Urothelium cell line (cell line): Measurements from ENCODE around the gene IFIT3.
"Not testable (repeated sequence)": the region's sequence is repeated elsewhere in the genome, so short reads cannot be mapped to it uniquely, and the experiment has no call there.

Experiments used
- DNase-seq: peaks from one replicate; pipeline ENCODE4 v3.0.0; 2011; ENCODE audit warnings: low spot score, mixed read lengths
- FAIRE-seq: peaks from 2 replicates; lab custom pipeline; 2011; peaks lifted over from hg19 to GRCh38; lab: Jason Lieb, UNC

Gene IFIT3, protein sequence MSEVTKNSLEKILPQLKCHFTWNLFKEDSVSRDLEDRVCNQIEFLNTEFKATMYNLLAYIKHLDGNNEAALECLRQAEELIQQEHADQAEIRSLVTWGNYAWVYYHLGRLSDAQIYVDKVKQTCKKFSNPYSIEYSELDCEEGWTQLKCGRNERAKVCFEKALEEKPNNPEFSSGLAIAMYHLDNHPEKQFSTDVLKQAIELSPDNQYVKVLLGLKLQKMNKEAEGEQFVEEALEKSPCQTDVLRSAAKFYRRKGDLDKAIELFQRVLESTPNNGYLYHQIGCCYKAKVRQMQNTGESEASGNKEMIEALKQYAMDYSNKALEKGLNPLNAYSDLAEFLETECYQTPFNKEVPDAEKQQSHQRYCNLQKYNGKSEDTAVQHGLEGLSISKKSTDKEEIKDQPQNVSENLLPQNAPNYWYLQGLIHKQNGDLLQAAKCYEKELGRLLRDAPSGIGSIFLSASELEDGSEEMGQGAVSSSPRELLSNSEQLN

DNA sequence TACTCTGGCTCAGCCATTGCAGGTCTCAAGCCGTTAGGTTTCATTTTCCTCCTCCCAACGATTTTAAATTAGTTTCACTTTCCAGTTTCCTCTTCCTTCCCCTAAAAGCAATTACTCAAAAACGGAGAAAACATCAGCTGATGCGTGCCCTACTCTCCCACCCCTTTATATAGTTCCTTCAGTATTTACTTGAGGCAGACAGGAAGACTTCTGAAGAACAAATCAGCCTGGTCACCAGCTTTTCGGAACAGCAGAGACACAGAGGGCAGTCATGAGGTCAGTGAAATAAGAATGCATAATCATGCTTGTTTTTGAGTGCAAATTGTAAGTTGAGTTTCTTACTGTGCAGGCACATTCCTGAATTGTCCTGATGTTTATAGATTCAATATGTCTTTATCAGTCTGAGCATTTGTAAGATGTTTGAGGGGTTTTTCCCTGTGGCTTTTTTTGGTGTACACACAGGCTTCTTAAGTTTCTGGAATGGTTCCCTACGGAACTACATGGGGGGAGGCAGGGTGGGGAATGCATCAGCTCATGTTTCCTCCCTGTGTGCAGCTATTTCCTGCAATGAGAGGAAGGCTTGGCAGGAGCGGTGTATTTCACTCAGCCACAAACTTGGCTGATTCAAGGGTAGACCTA lies at the start of gene IFIT3:
Gene IFIT3 (plus strand): TSS at position 195 of the 639 bp plus-strand sequence. CDS start 77 bp downstream, at position 272.
- DNase-seq (peak; percentile 77), FAIRE-seq (no peak)

DNA sequence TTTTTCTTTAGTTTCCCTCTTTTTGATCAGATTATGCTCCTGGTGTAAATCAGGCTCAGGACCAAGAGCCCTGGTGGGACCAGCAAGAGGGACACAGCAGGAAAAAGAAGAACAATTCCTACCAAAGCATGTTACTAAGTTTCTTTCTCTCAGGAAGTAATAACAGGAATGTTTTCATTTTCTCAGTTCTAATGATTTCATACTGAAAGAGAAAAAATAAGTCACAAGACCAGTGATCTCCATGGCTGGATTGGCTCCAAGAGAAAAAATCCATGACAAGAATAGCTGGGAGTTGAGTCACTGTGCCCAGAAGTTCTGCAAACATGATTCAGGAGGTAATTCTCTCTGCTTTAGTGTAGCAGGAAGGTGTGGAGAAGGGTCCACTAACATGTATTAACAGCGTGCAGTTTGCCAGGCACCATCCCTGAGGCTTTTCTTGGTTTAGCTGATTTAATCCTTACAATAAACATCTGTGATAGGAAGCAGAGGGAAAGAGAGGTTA lies 49.7 kb upstream of the IFIT3 start:
- DNase-seq (peak; percentile 76), FAIRE-seq (no peak)

DNA sequence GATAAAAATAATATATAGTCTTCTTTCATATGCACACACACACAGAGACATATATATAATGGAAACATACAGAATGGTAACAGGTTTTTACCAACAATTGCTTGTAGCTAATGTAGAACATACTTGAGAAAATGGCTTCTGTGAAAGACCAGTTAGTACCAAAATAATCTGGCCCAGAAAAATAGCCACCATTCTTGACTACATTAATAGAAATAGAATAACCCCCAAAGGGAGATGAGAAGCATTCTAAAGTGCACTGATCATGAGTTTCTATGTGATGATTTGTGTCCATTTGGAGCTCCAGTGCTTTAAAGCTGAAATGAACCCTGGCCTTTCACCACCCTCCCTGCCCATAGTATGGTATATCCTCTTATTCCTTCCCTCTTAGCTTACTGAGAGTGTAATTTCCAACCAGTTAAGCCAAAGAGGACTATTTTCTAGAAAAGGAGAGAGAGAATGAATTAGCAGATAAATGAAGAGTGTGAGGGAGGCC lies 48.9 kb upstream of the IFIT3 start:
- no peak for DNase-seq
- no peak for FAIRE-seq

DNA sequence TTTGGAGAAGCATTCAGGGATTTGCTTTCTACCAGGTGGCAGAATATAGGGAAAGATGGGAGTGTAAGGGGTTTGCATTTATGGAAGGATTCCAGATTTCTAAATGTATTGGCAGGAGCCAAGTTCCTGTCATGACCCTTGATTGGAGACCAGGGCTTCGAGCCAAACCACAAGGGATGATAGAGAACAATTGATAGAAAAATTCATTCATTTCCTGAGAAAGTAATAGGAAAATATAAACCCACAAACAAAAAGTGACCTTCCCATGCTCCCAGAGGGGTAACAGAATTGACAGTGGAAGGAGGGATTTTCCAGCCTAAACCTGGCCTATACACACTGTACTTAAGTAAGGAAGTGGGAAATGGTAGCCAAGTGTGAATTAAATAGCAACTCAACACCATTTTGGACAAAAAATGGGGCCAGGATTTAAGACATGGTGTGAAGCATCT lies 48.4 kb upstream of the IFIT3 start:
- DNase-seq (peak; percentile 39), FAIRE-seq (no peak)

DNA sequence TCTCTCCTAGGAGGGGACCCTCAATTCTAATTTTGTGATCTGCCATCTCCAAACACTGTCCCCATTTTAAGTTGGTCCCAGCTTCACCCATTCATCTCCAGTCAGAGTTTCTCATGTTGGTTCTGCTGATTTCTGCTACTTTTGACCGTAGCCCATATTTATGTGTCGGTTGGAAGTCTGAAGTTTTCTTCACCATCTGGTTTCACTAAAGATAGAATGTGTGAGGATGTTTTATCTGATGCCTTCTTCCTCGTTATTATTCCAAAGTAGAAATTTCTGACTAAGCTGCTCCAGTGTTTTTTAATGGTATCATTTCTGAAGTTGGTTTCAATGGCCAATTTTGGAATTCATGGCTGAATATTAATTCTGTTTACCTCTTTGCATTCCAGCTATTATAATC lies 47.3 kb upstream of the IFIT3 start:
- no peak for DNase-seq
- FAIRE-seq = no peak

DNA sequence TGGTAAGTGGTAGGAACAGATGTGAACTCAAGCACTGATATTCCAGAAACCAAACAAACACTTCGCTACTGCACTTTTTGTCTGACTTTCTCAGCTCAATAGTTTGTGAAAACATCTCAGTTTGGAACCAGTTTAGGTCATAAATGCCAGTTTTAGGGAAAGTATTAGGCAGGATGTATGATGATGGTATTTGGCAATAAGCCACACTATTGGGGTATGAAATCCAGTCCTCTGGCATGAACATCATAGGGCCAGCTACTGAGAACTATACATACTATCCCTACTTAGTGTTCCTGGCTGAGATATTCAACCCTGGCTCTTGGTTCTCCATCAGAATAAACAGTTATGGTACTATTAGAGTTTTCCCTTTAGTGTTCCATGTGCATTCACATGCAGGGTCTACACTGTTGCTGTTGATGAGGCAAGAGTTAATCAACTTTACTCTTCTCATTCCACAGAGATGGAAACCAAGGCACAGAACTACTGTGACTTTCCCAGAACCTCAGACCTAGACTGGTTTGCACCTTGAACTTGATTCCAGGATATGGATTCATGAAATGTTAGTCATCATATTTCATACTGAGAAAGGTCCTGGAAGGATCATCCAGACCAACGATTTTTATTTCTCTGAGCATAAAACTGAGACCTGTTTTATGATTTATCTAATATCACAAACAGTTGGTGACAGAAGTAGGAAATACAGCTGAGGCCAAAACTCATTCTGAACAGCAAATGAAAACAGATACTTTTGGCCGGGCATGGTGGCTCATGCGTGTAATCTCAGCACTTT lies 46.0 kb upstream of the IFIT3 start:
- FAIRE-seq = no peak

DNA sequence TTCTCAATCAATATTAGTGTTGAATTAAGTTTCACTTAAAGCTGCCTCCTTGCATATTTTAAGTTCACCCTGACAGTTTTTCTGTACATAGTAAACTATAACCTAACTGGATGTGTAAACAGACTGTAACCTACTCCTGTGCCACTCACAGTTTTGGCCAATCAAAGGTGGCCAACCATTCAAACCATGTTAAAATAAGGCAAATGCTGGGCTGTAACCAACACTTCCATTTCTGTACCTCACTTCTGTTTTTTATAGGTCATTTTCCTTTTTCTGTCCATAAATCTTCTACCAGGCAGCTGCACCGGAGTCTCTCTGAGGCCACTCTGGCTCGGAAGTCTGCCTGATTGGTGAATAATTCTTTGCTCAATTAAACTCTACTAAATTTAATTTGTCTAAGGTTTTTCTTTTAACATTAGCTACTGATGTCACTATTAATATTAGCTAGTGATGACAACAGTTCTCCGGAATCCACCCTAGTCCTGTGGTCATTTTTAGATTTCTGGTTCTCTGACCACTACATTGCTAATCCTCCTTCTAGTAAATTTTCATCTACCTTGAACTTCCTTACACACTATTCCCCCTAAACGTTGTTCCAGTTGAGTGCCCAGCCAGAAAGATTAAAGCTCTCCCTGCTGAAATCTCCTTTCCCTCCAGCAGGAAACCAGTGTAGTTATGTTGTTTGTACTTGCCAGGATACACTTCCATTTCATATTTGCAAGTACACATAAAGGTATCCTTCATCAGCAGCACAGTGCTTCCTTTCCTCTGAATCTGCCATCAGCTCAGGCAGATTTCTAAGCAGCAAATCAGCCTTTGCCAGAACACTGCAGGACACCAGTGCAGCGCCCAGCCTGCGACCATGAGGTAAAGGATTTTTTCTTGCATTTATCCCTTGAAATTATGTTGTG lies 44.5 kb upstream of the IFIT3 start:
- DNase-seq (no peak), FAIRE-seq (no peak)

More for the DNA sequence above, 46.0 kb upstream of the IFIT3 start:
- DNase-seq = no peak

DNA sequence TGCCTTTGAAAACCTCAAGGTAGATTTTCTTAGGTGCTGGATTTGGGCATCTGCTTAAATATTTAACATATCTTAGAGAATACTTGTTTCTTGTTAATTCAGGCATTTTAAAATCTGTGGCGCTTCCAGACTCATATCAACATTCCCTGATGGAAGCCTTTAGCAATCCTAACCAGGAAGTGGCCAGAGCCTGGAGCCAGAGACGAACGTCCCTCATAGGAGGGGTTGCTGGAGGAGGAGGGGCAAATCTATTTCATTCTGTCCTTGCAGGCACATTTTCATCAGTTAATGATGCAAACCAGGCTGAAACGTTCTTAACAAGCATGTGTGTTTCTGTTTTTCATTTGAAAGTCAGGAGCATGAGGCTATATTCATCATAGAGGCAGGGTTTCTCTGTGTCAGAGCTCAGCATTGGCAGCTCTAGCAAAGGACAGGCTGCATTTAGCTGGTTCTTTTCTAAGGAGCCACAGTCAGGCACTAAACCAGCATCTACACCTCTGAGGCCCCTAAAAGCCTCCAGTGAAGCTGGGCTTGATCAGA lies 43.8 kb upstream of the IFIT3 start:
- DNase-seq (no peak), FAIRE-seq (no peak)

DNA sequence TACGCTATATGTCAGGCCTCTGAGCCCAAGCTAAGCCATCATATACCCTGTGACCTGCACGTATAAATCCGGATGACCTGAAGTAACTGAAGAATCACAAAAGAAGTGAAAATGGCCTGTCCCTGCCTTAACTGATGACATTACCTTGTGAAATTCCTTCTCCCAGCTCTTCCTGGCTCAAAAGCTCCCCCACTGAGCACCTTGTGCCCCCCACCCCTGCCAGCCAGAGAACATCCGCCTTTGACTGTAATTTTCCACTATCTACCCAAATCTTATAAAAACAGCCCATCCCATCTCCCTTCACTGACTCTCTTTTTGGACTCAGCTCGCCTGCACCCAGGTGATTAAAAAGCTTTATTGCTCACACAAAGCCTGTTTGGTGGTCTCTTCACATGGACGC lies 43.1 kb upstream of the IFIT3 start:
- not testable (repeated sequence) for DNase-seq, FAIRE-seq

DNA sequence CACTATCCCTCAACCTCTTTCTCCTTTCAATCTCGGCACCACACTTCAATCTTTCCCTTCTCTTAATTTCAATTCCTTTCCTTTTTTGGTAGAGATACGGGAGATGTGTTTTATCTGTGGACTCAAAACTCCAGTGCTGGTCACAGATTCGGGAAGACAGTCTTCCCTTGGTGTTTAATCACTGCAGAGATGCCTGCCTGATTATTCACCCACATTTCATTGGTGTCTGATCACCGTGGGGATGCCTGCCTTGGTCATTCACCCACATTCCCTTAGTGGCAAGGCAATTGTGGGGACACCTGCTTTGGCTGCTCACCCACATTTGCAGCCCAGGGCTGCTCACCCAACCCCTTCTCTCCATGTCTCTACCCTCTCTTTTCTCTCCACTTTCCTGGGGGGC lies 42.5 kb upstream of the IFIT3 start:
- DNase-seq, FAIRE-seq: not testable (repeated sequence)

DNA sequence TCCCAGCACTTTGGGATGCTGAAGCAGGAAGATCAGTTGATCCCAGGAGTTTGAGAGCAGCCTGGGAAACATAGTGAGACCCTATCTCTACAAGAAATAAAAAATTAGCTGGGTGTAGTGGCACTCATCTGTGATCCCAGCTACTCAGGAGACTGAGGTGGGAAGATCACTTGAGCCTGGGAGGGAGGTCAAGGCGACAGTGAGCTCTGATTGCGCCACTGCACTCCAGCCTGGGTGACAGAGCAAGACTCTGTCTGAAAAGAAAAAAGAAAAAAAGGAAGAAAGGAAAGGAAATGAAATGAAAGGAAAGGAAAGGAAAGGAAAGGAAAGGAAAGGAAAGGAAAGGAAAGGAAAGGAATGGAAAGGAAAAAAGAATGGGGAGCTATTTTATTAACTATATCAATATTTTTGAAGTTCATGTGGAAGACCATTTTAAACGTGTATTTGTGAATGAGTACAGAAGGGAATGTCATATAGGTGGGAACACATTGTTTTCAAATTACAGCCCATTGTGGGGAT lies 33.0 kb upstream of the IFIT3 start:
- FAIRE-seq = no peak
- DNase-seq = no peak

DNA sequence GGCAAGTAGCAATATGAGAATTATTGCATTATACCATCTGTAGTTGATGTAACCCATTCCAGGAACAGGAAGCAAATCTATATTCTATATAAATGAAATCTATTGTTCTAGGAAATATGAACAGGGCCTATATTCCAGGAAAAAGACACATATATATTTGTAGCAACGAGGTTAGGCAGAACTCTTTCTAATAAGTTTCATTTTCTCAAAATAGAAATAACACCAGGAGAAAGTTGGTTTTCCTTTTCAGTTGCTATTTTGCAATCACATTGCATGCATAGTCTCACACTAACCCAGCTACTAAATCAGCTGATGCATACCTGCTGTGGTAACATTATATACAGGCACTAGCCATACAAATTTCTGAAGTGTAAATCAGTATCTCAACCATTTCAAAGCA lies 32.2 kb upstream of the IFIT3 start:
- DNase-seq (no peak), FAIRE-seq (no peak)

DNA sequence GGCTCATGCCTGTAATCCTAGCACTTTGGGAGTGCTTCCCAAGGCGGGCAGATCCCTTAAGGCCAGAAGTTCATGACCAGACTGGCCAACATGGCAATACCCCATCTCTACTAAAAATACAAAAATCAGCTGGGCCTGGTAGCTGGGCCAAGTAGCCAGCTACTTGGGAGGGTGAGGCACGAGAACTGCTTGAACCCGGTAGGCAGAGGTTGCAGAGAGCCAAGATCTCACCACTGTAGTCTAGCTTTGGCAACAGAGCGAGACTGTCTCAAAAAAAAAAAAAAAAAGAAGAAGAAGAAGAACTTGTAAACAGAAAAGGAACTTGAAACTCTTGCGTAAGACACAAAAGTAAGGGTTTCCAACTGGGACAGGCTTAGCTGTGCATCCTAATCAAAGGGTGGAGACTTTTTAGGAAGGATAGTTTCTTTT lies 31.6 kb upstream of the IFIT3 start:
- FAIRE-seq (no peak), DNase-seq (no peak)

DNA sequence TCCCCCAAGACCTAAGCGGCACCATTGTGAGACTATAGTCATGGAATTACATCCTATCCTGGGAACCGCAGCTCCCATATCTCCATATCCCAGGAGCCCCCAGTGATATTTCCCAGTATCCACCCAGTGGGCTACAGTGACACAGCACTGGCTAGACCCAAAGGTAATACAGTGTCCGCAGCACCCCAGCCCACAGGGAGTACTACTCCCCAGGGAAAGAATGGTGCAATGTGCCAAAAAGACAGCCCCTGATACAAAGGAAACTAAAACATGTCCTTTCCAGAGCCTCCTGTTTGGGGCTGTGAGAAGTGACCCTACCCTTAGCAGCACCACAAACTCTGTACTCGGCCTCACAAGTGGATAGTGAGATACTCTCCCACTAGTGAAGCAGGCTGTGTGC lies 30.4 kb upstream of the IFIT3 start:
- DNase-seq (no peak), FAIRE-seq (no peak)

DNA sequence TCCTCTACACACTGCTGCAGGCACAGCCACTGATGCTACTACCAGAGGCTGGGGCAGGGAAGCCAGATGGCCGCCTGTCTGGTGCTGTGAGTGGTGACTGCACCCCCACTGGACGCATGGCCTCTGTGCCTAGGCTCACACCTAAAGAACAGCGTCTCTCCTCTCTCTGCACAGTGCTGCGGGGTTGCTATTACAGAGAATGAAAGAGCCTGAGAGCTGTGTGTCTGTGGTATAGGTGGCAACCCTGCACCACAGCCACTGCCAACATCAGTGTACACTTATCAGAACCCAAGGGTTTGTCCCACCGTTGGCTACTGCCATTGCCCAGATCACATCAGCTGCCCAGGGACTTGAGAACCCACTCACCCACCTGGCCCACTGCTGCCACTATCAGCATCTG lies 30.0 kb upstream of the IFIT3 start:
- FAIRE-seq (no peak), DNase-seq (no peak)

DNA sequence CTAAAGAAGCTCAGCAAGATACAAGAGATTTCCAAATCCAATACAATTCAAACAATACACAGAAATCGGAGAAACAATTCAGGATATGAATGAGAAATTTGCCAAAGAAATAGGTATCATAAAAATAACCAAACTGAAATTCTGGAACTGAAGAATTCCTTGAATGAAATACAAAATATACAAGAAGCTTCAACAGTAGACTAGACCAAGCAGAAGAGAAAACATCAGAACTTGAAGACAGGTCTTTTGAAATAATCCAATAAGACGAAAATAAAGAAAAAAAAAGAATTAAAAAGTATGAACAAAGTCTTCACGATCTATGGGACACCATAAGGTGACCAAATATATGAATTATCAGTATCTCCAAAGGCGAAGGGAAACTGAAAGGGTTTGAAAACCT lies 28.8 kb upstream of the IFIT3 start:
- no peak for FAIRE-seq
- no peak for DNase-seq

DNA sequence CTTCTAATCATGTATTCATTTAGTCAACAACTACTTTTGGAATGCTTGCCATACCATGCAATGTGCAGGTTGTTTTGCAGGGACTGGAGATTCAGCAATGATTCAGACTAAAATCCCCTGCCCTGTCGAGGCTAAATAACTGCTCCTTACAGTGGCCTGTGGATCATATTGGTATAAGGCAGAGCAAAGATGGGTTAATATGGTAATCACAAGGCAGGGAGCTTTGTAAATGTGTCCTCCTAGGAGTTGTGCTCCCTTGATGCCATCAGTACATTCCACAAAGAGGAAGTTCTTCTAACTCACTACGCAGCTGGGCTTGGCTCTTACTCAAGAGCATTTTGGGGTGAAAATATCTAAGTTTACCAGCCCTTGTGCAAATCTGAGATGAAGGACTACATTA lies 26.6 kb upstream of the IFIT3 start:
- FAIRE-seq = no peak
- DNase-seq = peak; percentile 11

DNA sequence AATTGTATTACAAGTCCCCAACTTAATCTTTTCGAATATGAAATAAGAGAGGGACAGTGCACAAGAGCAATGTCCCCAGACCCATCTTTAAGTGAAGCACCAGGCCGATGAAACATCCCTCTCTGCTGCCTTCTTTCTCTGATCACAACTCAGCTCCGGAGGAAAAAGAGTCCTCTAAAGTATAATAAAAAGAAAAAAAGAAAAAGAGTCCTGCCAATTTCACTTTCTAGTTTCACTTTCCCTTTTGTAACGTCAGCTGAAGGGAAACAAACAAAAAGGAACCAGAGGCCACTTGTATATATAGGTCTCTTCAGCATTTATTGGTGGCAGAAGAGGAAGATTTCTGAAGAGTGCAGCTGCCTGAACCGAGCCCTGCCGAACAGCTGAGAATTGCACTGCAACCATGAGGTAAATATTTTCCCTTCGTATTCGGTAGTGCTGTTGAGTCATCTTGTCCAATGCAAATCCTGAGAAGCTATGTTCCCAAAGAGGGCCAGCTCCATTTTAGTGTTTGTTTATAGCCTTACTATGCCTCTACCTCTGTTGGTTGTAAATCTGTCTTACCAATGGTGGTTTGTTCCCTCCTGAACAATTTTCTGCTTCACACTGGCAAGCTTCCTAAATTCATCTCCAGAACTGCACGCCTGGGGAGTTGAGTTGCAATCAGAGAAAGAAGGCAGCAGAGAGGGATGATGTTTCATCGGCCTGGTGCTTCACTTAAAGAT lies 25.9 kb upstream of the IFIT3 start, which contains the start of gene IFIT2:
Gene IFIT2 (plus strand): TSS at position 326 of the 725 bp plus-strand sequence. CDS start 78 bp downstream, at position 404.
- FAIRE-seq (no peak), DNase-seq (peak; percentile 54)

DNA sequence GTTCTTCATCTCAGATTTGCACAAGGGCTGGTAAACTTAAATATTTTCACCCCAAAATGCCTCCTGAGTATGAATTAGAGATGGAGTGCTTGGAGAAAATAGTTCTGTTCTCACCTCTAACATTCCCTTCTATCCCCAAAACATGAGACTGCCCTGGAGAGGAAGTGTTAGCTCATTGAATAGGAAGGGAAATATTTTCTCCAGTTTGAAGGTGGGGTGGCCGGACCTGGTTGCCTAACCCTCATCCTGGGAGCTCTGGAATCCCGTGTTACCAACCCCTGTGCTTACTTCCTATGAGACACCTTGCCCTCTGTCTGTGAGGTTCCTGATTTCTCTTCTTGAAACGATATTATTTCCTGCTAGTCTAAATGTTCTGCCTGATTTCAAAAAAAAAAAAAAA lies 25.2 kb upstream of the IFIT3 start:
- no peak for DNase-seq
- FAIRE-seq = no peak
